H9 (cell line): ENCODE data around the gene AMBRA1. TPM values are rescaled to one million over a fixed set of nuclear protein-coding genes. Genes with fewer than 3 reads are reported as not detected.
"Not testable (repeated sequence)": the region's sequence is repeated elsewhere in the genome, so short reads cannot be mapped to it uniquely, and the experiment has no call there.

Source experiments
- DNase-seq: peaks from one replicate; pipeline ENCODE4 v3.0.0-alpha.2; 2017
- H2AFZ ChIP-seq: one replicate; pipeline ENCODE4 v1.6.1; 2013; ENCODE audit warnings: mild to moderate bottlenecking, low read length, control low read depth, moderate library complexity
- H2AK5ac ChIP-seq: 2 replicates; pipeline ENCODE4 v1.6.1; 2013; ENCODE audit warnings: low read length, control low read depth, mixed read lengths; ENCODE audit not compliant: insufficient read length
- H2BK120ac ChIP-seq: one replicate; pipeline ENCODE4 v1.6.1; 2013; ENCODE audit warnings: low read depth, mild to moderate bottlenecking, low read length, control low read depth, inconsistent platforms; ENCODE audit not compliant: poor library complexity, severe bottlenecking
- H2BK12ac ChIP-seq: 2 replicates; pipeline ENCODE4 v1.6.1; 2013; ENCODE audit warnings: low read length, control low read depth, mixed read lengths, low read depth; ENCODE audit not compliant: insufficient read length
- H2BK15ac ChIP-seq: 2 replicates; pipeline ENCODE4 v1.6.1; 2013; ENCODE audit warnings: low read depth, low read length, control low read depth
- H2BK20ac ChIP-seq: one replicate; pipeline ENCODE4 v1.6.1; 2013; ENCODE audit warnings: low read depth, mild to moderate bottlenecking, low read length, control low read depth, inconsistent platforms; ENCODE audit not compliant: poor library complexity, severe bottlenecking
- H2BK5ac ChIP-seq: 2 replicates; pipeline ENCODE4 v1.6.1; 2013; ENCODE audit warnings: low read length, control low read depth, mixed read lengths; ENCODE audit not compliant: insufficient read length
- H3K14ac ChIP-seq: 2 replicates; pipeline ENCODE4 v1.6.1; 2013; ENCODE audit warnings: low read length, control low read depth; ENCODE audit not compliant: insufficient read depth
- H3K18ac ChIP-seq: 2 replicates; pipeline ENCODE4 v1.6.1; 2013; ENCODE audit warnings: low read depth, mild to moderate bottlenecking, mixed read lengths, low read length, control low read depth; ENCODE audit not compliant: insufficient read length
- H3K23ac ChIP-seq: 2 replicates; pipeline ENCODE4 v1.6.1; 2013; ENCODE audit warnings: low read length, control low read depth, mixed read lengths, low read depth; ENCODE audit not compliant: insufficient read length
- H3K23me2 ChIP-seq: 2 replicates; pipeline ENCODE4 v1.6.1; 2013; ENCODE audit warnings: low read depth, mild to moderate bottlenecking, mixed read lengths, low read length, control low read depth; ENCODE audit not compliant: insufficient read length, poor library complexity, severe bottlenecking
- H3K27ac ChIP-seq: 2 replicates; pipeline ENCODE4 v1.5.1; 2013; ENCODE audit warnings: low read length, control low read depth, mixed read lengths, low read depth; ENCODE audit not compliant: insufficient read length
- H3K27me3 ChIP-seq: 2 replicates; pipeline ENCODE4 v1.6.1; 2013; ENCODE audit warnings: low read length, control low read depth, inconsistent platforms; ENCODE audit not compliant: insufficient read depth
- H3K4ac ChIP-seq: 2 replicates; pipeline ENCODE4 v1.6.1; 2013; ENCODE audit warnings: low read depth, mild to moderate bottlenecking, control low read depth, inconsistent platforms, low read length, moderate library complexity
- H3K4me1 ChIP-seq: 2 replicates; pipeline ENCODE4 v1.6.1; 2013; ENCODE audit warnings: low read length, control low read depth, inconsistent platforms; ENCODE audit not compliant: insufficient read depth
- H3K4me2 ChIP-seq: 2 replicates; pipeline ENCODE4 v1.6.1; 2013; ENCODE audit warnings: low read length, control low read depth, mixed read lengths; ENCODE audit not compliant: insufficient read length, insufficient read depth
- H3K56ac ChIP-seq: 2 replicates; pipeline ENCODE4 v1.6.1; 2013; ENCODE audit warnings: low read depth, mild to moderate bottlenecking, mixed read lengths, low read length, control low read depth; ENCODE audit not compliant: insufficient read length
- H3K79me1 ChIP-seq: 2 replicates; pipeline ENCODE4 v1.6.1; 2013; ENCODE audit warnings: low read depth, mild to moderate bottlenecking, moderate library complexity, low read length, control low read depth, inconsistent platforms; ENCODE audit not compliant: insufficient read depth, poor library complexity, severe bottlenecking
- H3K79me2 ChIP-seq: 2 replicates; pipeline ENCODE4 v1.6.1; 2013; ENCODE audit warnings: low read length, control low read depth, inconsistent platforms; ENCODE audit not compliant: insufficient read depth
- H3K9ac ChIP-seq: 2 replicates; pipeline ENCODE4 v1.6.1; 2013; ENCODE audit warnings: low read length, control low read depth, mixed read lengths; ENCODE audit not compliant: insufficient read length; ENCODE audit errors: extremely low read depth
- H3K9me3 ChIP-seq: one replicate; pipeline ENCODE4 v1.6.1; 2013; ENCODE audit warnings: low read depth, low read length, inconsistent platforms; ENCODE audit not compliant: control insufficient read depth
- H3T11ph ChIP-seq: one replicate; pipeline ENCODE4 v1.6.1; 2013; ENCODE audit warnings: mild to moderate bottlenecking, low read length, control low read depth, inconsistent platforms
- H4K20me1 ChIP-seq: one replicate; pipeline ENCODE4 v1.6.1; 2013; ENCODE audit not compliant: control insufficient read depth, insufficient read length, insufficient read depth
- H4K5ac ChIP-seq: 2 replicates; pipeline ENCODE4 v1.6.1; 2013; ENCODE audit warnings: low read depth, mild to moderate bottlenecking, mixed read lengths, low read length, control low read depth; ENCODE audit not compliant: insufficient read length
- H4K8ac ChIP-seq: replicated peaks from 2 replicates; pipeline ENCODE4 v1.6.1; 2013; ENCODE audit warnings: low read length, control low read depth, mixed read lengths, low read depth; ENCODE audit not compliant: insufficient read length
- H4K91ac ChIP-seq: 2 replicates; pipeline ENCODE4 v1.6.1; 2013; ENCODE audit warnings: low read depth, mild to moderate bottlenecking, moderate library complexity, mixed read lengths, low read length, control low read depth; ENCODE audit not compliant: insufficient read length
- H3K27ac Mint-ChIP-seq, 3 experiments: 2 replicates in 2 of 3; 3 replicates in 1 of 3; pipeline ENCODE4 v1.8.0; 2020 to 2021; ENCODE audit warnings: mixed read lengths in 3 of 3, mild to moderate bottlenecking in 1 of 3, moderate library complexity in 1 of 3
- H3K27me3 Mint-ChIP-seq: 2 replicates; pipeline ENCODE4 v1.8.0; 2021; ENCODE audit warnings: low read depth, mild to moderate bottlenecking, moderate library complexity, mixed read lengths
- H3K36me3 Mint-ChIP-seq, 3 experiments: 2 replicates in 2 of 3; 3 replicates in 1 of 3; pipeline ENCODE4 v1.8.0; 2020 to 2021; ENCODE audit warnings: low read depth in 3 of 3, mixed read lengths in 3 of 3; ENCODE audit not compliant: insufficient read depth in 1 of 3
- H3K4me1 Mint-ChIP-seq, 2 experiments: 2 replicates each; pipeline ENCODE4 v1.8.0; 2020; ENCODE audit warnings: mixed read lengths in 2 of 2
- H3K4me3 Mint-ChIP-seq, 2 experiments: 2 replicates in 1 of 2; 3 replicates in 1 of 2; pipeline ENCODE4 v1.8.0; 2020 to 2021; ENCODE audit warnings: mild to moderate bottlenecking in 2 of 2, mixed read lengths in 2 of 2, moderate library complexity in 1 of 2
- H3K9me3 Mint-ChIP-seq, 2 experiments: 2 replicates in 1 of 2; 3 replicates in 1 of 2; pipeline ENCODE4 v1.8.0; 2020; ENCODE audit warnings: mild to moderate bottlenecking in 2 of 2, mixed read lengths in 2 of 2, moderate library complexity in 1 of 2
- CTCF ChIP-seq: fragments of 200-600 bp; sonication (generic); conservative IDR thresholded peaks from 3 replicates; pipeline ENCODE4 v1.8.0; 2021; ENCODE audit warnings: antibody characterized with exemption, mild to moderate bottlenecking
- WGBS: extraction: QIAGEN DNeasy Blood & Tissue Kit; methylation state at CpG from one replicate; pipeline ENCODE4 v1.1.7; 2013; ENCODE audit warnings: missing lambda C conversion rate, low lambda C conversion rate, mixed read lengths; ENCODE audit not compliant: insufficient read length; ENCODE audit errors: extremely low coverage; 5-methylcytosine and 5-hydroxymethylcytosine counted together
- total RNA-seq: library from RNA; stranded (reverse); gene quantifications from 2 replicates; pipeline ENCODE4 v1.2.1, GENCODE V29; 2021

The AMBRA1 gene
- total RNA-seq, 1 experiment from 2014 or later = 37.5 TPM

GRCh38 chr11:46373787-46374740 lies 219.8 kb downstream of the AMBRA1 start:
- no peak overlapping the region for H4K5ac ChIP-seq
- peaks cover 3% of the 10 kb centered on the region; the same call in 1 of the 2 replicates for H3K4me1 ChIP-seq
- H3K4ac ChIP-seq = no peak overlapping the region
- no peak overlapping the region for H2BK12ac ChIP-seq
- H3K9me3 Mint-ChIP-seq = no peaks in the 10 kb centered on the region; a peak in 1 of 5 replicates
- no peak overlapping the region for H3T11ph ChIP-seq
- H3K23ac ChIP-seq = no peak overlapping the region
- no peak overlapping the region for H3K14ac ChIP-seq
- no peak for TF ChIP-seq CTCF
- H3K79me1 ChIP-seq = no peaks in the 10 kb centered on the region
- H2AK5ac ChIP-seq = no peak overlapping the region
- H4K8ac ChIP-seq = no peak overlapping the region
- H3K27ac ChIP-seq = no peak overlapping the region
- H3K18ac ChIP-seq = no peak overlapping the region
- no peak overlapping the region for H3K9ac ChIP-seq
- H2BK15ac ChIP-seq = no peak overlapping the region
- H2BK20ac ChIP-seq = no peak overlapping the region
- H3K27me3 Mint-ChIP-seq = no peaks in the 10 kb centered on the region
- no peaks in the 10 kb centered on the region for H3K9me3 ChIP-seq
- peak overlapping the region in 1 of 3 experiments; percentile 27; a peak in 1 of 7 replicates for H3K27ac Mint-ChIP-seq
- no peaks in the 10 kb centered on the region for H3K79me2 ChIP-seq
- no peak overlapping the region for H4K91ac ChIP-seq
- H2BK5ac ChIP-seq = no peak overlapping the region
- H3K27me3 ChIP-seq = no peaks in the 10 kb centered on the region
- H3K56ac ChIP-seq = no peak overlapping the region
- no peak overlapping the region for H3K4me3 Mint-ChIP-seq
- H3K36me3 Mint-ChIP-seq = peaks cover 17 to 58% (median 57%) of the 10 kb centered on the region in 3 experiments; a peak in 6 of 7 replicates
- H3K4me1 Mint-ChIP-seq = peaks cover 10 to 13% of the 10 kb centered on the region in 2 experiments
- no peaks in the 10 kb centered on the region for H3K23me2 ChIP-seq
- WGBS = no CpG with 5 or more reads among the region's 30 CpGs
- no peak for DNase-seq
- no peaks in the 10 kb centered on the region for H4K20me1 ChIP-seq
- H2AFZ ChIP-seq = no peak overlapping the region
- no peak overlapping the region for H2BK120ac ChIP-seq
- H3K4me2 ChIP-seq = no peak overlapping the region

- H4K91ac ChIP-seq, H3K79me2 ChIP-seq, H3K14ac ChIP-seq, H3K4me2 ChIP-seq, H2BK5ac ChIP-seq, H3K18ac ChIP-seq, H4K8ac ChIP-seq, H3K9me3 Mint-ChIP-seq, H2AK5ac ChIP-seq, H3K9me3 ChIP-seq, H2AFZ ChIP-seq, H2BK20ac ChIP-seq, H3K27me3 ChIP-seq, H2BK120ac ChIP-seq, H4K20me1 ChIP-seq, H4K5ac ChIP-seq, H2BK15ac ChIP-seq, H2BK12ac ChIP-seq, H3T11ph ChIP-seq, H3K27ac ChIP-seq, H3K56ac ChIP-seq, H3K23me2 ChIP-seq, H3K27me3 Mint-ChIP-seq, H3K9ac ChIP-seq, H3K23ac ChIP-seq, DNase-seq, H3K4me3 Mint-ChIP-seq, H3K79me1 ChIP-seq, H3K4ac ChIP-seq, H3K4me1 ChIP-seq: not testable (repeated sequence)
- peaks cover 9 to 10% of the 10 kb centered on the region in 2 experiments for H3K4me1 Mint-ChIP-seq
- WGBS = no CpG with 5 or more reads among the region's 15 CpGs
- peaks cover 18 to 62% (median 56%) of the 10 kb centered on the region in 3 experiments; a peak in 6 of 7 replicates for H3K36me3 Mint-ChIP-seq
- peak overlapping the region in 1 of 3 experiments; percentile 58; a peak in 2 of 7 replicates for H3K27ac Mint-ChIP-seq
Observed at GRCh38 chr11:46372501-46372900, 221.3 kb downstream of the AMBRA1 start.
